Neural cell (in vitro differentiated cells): Measurements from ENCODE around the gene AXIN1. TPM values are rescaled to one million over a fixed set of nuclear protein-coding genes. Genes with fewer than 3 reads are reported as not detected.

Experiments used
- H2AFZ ChIP-seq: fragments of 200-600, 300-800 bp; sonication (generic), shearing (Covaris generic); 2 replicates; pipeline ENCODE4 v1.6.0; 2014; ENCODE audit warnings: low read depth, mild to moderate bottlenecking, antibody characterized with exemption, low read length, moderate library complexity
- H3F3A ChIP-seq: fragments of 200-600 bp; shearing (Covaris generic); 2 replicates; pipeline ENCODE4 v1.6.1; 2016; ENCODE audit warnings: mild to moderate bottlenecking, moderate library complexity, mixed read lengths, antibody characterized with exemption, low read length; ENCODE audit not compliant: insufficient read depth, poor library complexity, severe bottlenecking
- H3K27ac ChIP-seq: fragments of 200-600, 300-800 bp; sonication (generic), shearing (Covaris generic); 2 replicates; pipeline ENCODE4 v1.5.1; 2014; ENCODE audit warnings: mild to moderate bottlenecking, low read length, moderate library complexity
- H3K27me3 ChIP-seq: fragments of 300-800, 200-600 bp; sonication (generic), shearing (Covaris generic); 2 replicates; pipeline ENCODE4 v1.6.0; 2014; ENCODE audit warnings: mild to moderate bottlenecking, low read depth, low read length, moderate library complexity; ENCODE audit not compliant: insufficient read depth
- H3K36me3 ChIP-seq: fragments of 300-800, 200-600 bp; sonication (generic), shearing (Covaris generic); 2 replicates; pipeline ENCODE4 v1.5.1; 2014; ENCODE audit warnings: mild to moderate bottlenecking, antibody characterized with exemption, low read length, moderate library complexity; ENCODE audit not compliant: insufficient read depth
- H3K4me2 ChIP-seq: fragments of 300-800, 200-600 bp; sonication (generic), shearing (Covaris generic); 2 replicates; pipeline ENCODE4 v1.6.0; 2014; ENCODE audit warnings: mild to moderate bottlenecking, low read length
- H3K4me3 ChIP-seq: fragments of 300-800, 200-600 bp; sonication (generic), shearing (Covaris generic); 2 replicates; pipeline ENCODE4 v1.5.1; 2014; ENCODE audit warnings: mild to moderate bottlenecking, low read length, moderate library complexity
- H3K79me2 ChIP-seq: fragments of 200-600 bp; shearing (Covaris generic); replicated peaks from 2 replicates; pipeline ENCODE4 v1.6.0; 2014; ENCODE audit warnings: mild to moderate bottlenecking, low read length, moderate library complexity; ENCODE audit not compliant: insufficient read depth
- H3K9ac ChIP-seq: fragments of 300-800, 200-600 bp; sonication (generic), shearing (Covaris generic); 2 replicates; pipeline ENCODE4 v1.6.1; 2016; ENCODE audit warnings: mild to moderate bottlenecking, low read length, mixed read lengths
- H3K9me2 ChIP-seq: fragments of 200-600 bp; shearing (Covaris generic); 2 replicates; pipeline ENCODE4 v1.6.1; 2016; ENCODE audit warnings: mild to moderate bottlenecking, low read length, mixed read lengths; ENCODE audit not compliant: insufficient read depth
- H3K9me3 ChIP-seq: fragments of 200-600, 300-800 bp; sonication (generic), shearing (Covaris generic); 2 replicates; pipeline ENCODE4 v1.6.1; 2016; ENCODE audit warnings: mild to moderate bottlenecking, mixed run types, low read length, moderate library complexity, mixed read lengths
- H4K20me1 ChIP-seq: fragments of 200-600 bp; shearing (Covaris generic); 2 replicates; pipeline ENCODE4 v1.6.1; 2016; ENCODE audit warnings: mild to moderate bottlenecking, mixed run types; ENCODE audit not compliant: insufficient read depth
- EP300 ChIP-seq: fragments of 450-650 bp; conservative IDR thresholded peaks from 2 replicates; pipeline ENCODE4 v1.6.1; 2014; ENCODE audit warnings: antibody characterized with exemption, mild to moderate bottlenecking, moderate library complexity; ENCODE audit not compliant: poor library complexity, severe bottlenecking
- EZH2 ChIP-seq: fragments of 200-600, 300-800 bp; shearing (Covaris generic), sonication (generic); IDR thresholded peaks from 2 replicates; pipeline ENCODE4 v1.6.1; 2014; ENCODE audit warnings: antibody characterized with exemption, low read length, borderline replicate concordance, mild to moderate bottlenecking; ENCODE audit not compliant: insufficient read depth, poor library complexity, severe bottlenecking
- MXI1 ChIP-seq: fragments of 450-650 bp; conservative IDR thresholded peaks from 2 replicates; pipeline ENCODE4 v1.6.1; 2014; ENCODE audit warnings: antibody characterized with exemption, mild to moderate bottlenecking; ENCODE audit not compliant: poor library complexity, severe bottlenecking
- POLR2AphosphoS5 ChIP-seq: IDR thresholded peaks from 2 replicates; pipeline ENCODE4 v1.6.1; 2012
- RAD21 ChIP-seq: fragments of 450-650 bp; conservative IDR thresholded peaks from 2 replicates; pipeline ENCODE4 v1.6.1; 2014; ENCODE audit warnings: antibody characterized with exemption, mild to moderate bottlenecking, moderate library complexity
- SMC3 ChIP-seq: fragments of 450-650 bp; conservative IDR thresholded peaks from 2 replicates; pipeline ENCODE4 v1.6.1; 2014; ENCODE audit warnings: antibody characterized with exemption, mild to moderate bottlenecking, moderate library complexity; ENCODE audit not compliant: poor library complexity
- TAF1 ChIP-seq: IDR thresholded peaks from 2 replicates; pipeline ENCODE4 v1.6.1; 2012; ENCODE audit warnings: low read depth
- polyA plus RNA-seq: library from polyadenylated mRNA; depleted of rRNA; stranded (reverse); fragments of >200 nt; gene quantifications from 2 replicates; pipeline ENCODE4 v1.2.3, GENCODE V29; 2014
- TF ChIP-seq, protein P1 (sequence below): IDR thresholded peaks from 2 replicates; pipeline ENCODE4 v1.6.1; 2012; ENCODE audit warnings: borderline replicate concordance
- TF ChIP-seq, protein P2 (sequence below): fragments of 450-650 bp; IDR thresholded peaks from 2 replicates; pipeline ENCODE4 v1.5.1; 2014; ENCODE audit warnings: antibody characterized with exemption, mild to moderate bottlenecking, moderate library complexity; ENCODE audit not compliant: poor library complexity, severe bottlenecking

The AXIN1 gene
- polyA plus RNA-seq, 1 donor from 2014 or later: 30.5 TPM

DNA sequence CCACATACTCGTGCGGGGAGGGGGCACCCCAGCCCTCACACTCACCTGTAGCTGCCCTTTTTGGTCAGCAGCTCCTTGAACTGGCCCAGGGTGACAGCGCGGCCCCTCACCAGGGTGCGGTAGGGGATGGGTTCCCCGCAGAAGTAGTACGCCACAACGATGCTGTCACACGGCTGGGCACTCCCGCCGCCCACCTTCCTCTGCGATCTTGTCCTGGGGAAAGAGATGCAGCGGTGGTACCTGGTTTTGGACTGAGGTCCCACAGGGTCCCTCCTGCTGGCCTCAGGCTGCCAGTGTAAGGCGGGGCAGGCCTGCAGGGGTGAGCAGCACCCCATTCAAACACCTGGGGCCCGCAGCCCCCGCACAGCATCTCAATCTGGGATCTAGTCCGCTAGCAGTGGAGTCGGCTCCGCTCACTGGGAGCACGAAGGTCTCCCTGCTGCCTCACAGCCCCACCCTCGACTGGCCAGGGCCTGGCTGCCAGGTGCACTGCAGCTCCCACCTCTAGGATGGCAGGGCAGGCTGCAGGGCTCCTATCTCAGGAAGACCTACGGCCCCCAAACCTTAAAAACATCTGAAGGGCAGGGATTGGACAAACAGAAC is 63.0 kb downstream of the AXIN1 start:
- TF ChIP-seq EZH2 (no peak), POLR2AphosphoS5 (no peak), MXI1 (no peak), RAD21 (no peak), TAF1 (no peak), EP300 (no peak), SMC3 (no peak)
- TF ChIP-seq, protein P1, sequence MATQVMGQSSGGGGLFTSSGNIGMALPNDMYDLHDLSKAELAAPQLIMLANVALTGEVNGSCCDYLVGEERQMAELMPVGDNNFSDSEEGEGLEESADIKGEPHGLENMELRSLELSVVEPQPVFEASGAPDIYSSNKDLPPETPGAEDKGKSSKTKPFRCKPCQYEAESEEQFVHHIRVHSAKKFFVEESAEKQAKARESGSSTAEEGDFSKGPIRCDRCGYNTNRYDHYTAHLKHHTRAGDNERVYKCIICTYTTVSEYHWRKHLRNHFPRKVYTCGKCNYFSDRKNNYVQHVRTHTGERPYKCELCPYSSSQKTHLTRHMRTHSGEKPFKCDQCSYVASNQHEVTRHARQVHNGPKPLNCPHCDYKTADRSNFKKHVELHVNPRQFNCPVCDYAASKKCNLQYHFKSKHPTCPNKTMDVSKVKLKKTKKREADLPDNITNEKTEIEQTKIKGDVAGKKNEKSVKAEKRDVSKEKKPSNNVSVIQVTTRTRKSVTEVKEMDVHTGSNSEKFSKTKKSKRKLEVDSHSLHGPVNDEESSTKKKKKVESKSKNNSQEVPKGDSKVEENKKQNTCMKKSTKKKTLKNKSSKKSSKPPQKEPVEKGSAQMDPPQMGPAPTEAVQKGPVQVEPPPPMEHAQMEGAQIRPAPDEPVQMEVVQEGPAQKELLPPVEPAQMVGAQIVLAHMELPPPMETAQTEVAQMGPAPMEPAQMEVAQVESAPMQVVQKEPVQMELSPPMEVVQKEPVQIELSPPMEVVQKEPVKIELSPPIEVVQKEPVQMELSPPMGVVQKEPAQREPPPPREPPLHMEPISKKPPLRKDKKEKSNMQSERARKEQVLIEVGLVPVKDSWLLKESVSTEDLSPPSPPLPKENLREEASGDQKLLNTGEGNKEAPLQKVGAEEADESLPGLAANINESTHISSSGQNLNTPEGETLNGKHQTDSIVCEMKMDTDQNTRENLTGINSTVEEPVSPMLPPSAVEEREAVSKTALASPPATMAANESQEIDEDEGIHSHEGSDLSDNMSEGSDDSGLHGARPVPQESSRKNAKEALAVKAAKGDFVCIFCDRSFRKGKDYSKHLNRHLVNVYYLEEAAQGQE: no peak
- TF ChIP-seq, protein P2, sequence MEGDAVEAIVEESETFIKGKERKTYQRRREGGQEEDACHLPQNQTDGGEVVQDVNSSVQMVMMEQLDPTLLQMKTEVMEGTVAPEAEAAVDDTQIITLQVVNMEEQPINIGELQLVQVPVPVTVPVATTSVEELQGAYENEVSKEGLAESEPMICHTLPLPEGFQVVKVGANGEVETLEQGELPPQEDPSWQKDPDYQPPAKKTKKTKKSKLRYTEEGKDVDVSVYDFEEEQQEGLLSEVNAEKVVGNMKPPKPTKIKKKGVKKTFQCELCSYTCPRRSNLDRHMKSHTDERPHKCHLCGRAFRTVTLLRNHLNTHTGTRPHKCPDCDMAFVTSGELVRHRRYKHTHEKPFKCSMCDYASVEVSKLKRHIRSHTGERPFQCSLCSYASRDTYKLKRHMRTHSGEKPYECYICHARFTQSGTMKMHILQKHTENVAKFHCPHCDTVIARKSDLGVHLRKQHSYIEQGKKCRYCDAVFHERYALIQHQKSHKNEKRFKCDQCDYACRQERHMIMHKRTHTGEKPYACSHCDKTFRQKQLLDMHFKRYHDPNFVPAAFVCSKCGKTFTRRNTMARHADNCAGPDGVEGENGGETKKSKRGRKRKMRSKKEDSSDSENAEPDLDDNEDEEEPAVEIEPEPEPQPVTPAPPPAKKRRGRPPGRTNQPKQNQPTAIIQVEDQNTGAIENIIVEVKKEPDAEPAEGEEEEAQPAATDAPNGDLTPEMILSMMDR: no peak
- H3K79me2 ChIP-seq: no peaks in the 10 kb centered on the region
- no peak overlapping the region for H3K27ac ChIP-seq
- H3F3A ChIP-seq: no peaks in the 10 kb centered on the region
- no peak overlapping the region for H3K4me2 ChIP-seq
- no peaks in the 10 kb centered on the region for H3K27me3 ChIP-seq
- H3K9me3 ChIP-seq: no peaks in the 10 kb centered on the region
- H2AFZ ChIP-seq: no peak overlapping the region
- H4K20me1 ChIP-seq: no peaks in the 10 kb centered on the region
- no peak overlapping the region for H3K4me3 ChIP-seq
- H3K36me3 ChIP-seq: peaks cover 4% of the 10 kb centered on the region
- H3K9ac ChIP-seq: no peak overlapping the region
- H3K9me2 ChIP-seq: no peaks in the 10 kb centered on the region

DNA sequence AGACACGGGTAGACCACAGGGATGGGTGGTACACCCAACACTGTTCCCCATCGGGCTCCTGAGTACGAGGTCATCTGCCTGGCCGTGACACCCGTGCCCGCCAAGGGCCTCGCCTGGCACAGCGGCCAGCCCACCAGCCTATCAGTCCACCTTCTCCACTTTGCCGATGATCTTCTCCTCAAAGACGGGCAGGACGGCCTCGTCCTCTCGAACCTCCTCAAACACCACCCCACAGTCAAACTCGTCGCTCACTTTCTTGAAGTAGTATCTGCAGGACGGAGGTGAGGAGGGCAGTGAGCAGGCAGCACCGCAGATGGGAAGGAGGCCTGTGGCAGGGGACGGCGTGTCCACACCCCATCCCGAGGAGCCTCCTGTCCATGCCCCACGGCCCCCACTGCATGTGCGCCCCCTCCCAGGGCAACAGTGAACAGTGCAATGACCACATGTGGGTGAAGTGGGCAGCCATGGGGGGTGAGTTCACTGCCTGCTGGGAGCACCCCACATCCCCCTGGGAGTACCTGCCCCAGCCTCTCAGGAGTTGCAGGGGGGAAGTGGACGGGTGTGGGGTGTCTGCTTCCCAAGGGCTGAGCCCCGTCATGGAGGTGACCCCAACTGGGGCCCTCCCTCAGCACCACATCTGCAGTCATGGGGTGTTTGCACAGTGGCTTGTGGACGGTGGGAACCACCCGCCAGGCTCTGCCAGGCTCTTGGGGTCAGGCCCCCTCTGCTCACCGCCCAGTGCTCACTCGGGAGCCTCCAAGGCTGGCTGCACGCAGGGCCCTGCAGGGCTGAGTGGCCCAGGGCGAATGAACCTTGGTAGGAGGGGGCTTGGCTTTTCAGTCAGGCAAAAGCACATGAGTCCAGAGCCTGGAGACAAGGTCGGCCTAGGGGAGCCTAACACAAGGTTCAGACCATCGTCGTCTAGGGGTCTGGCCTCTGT is 64.3 kb downstream of the AXIN1 start:
- no peaks in the 10 kb centered on the region for H3K9me2 ChIP-seq
- no peaks in the 10 kb centered on the region for H3K79me2 ChIP-seq
- no peaks in the 10 kb centered on the region for H3F3A ChIP-seq
- H3K9ac ChIP-seq: no peak overlapping the region
- no peaks in the 10 kb centered on the region for H3K27me3 ChIP-seq
- TF ChIP-seq, protein P2: no peak
- TF ChIP-seq SMC3 (no peak), EZH2 (no peak), TAF1 (no peak), POLR2AphosphoS5 (no peak), MXI1 (no peak), EP300 (no peak), RAD21 (no peak)
- TF ChIP-seq, protein P1: no peak
- no peak overlapping the region for H3K4me2 ChIP-seq
- peaks cover 4% of the 10 kb centered on the region for H3K36me3 ChIP-seq
- no peak overlapping the region for H2AFZ ChIP-seq
- no peak overlapping the region for H3K4me3 ChIP-seq
- H4K20me1 ChIP-seq: no peaks in the 10 kb centered on the region
- H3K27ac ChIP-seq: no peak overlapping the region
- no peaks in the 10 kb centered on the region for H3K9me3 ChIP-seq
